Measurements from ENCODE around the gene ZMPSTE24. TPM values are rescaled to one million over a fixed set of nuclear protein-coding genes. Genes with fewer than 3 reads are reported as not detected.
A peak's percentile ranks its signal among the peaks of the same experiment; 100 is the strongest.

ZMPSTE24 gene
- total and polyA plus RNA-seq, 8 donors, result 6.9 to 29.8 (median 12.4) TPM

DNA sequence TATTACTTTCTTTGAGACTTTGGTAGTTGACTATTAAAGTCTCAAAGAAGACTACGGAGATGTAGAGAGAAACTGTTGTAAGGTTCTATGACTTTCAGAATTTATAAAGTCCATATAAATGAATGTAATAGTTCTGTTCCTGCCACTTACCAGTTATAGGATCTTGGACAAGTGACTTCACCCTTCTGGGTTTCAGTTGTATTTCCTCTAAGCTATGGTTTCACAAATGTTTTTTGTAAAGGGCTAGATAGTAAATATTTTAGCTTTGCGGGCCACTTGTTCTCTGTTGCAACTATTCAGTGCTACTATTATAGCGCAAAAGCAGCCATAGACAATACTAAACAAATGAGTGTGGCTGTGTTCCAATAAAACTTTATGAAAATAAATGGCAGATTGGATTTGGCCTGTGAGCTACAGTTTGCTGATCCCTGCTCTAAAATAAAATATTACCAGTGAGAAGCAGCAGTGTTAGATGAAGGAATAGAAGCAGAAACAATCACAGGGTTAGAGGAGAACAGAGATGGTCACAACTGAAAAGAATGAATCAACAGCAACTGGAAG is 14.7 kb downstream of the ZMPSTE24 start:
- Histone ChIP-seq H3K27me3 (no peaks in the 10 kb centered on the region), H3K27ac (peak overlapping the region in 1 of 4 donors; percentile 53), H3K9me3 (no peaks in the 10 kb centered on the region), H3K4me1 (peaks cover 7 to 19% (median 14%) of the 10 kb centered on the region in 3 donors), H3K4me3 (no peak overlapping the region), H3K36me3 (peaks cover 0 to 19% (median 6%) of the 10 kb centered on the region in 3 donors)
- 93 to 98% methylated on average over 3 of the region's 3 CpGs for WGBS, 2 donors
- FAIRE-seq (no peak), DNase-seq (no peak), ATAC-seq (no peak)
- TF ChIP-seq, protein P1, sequence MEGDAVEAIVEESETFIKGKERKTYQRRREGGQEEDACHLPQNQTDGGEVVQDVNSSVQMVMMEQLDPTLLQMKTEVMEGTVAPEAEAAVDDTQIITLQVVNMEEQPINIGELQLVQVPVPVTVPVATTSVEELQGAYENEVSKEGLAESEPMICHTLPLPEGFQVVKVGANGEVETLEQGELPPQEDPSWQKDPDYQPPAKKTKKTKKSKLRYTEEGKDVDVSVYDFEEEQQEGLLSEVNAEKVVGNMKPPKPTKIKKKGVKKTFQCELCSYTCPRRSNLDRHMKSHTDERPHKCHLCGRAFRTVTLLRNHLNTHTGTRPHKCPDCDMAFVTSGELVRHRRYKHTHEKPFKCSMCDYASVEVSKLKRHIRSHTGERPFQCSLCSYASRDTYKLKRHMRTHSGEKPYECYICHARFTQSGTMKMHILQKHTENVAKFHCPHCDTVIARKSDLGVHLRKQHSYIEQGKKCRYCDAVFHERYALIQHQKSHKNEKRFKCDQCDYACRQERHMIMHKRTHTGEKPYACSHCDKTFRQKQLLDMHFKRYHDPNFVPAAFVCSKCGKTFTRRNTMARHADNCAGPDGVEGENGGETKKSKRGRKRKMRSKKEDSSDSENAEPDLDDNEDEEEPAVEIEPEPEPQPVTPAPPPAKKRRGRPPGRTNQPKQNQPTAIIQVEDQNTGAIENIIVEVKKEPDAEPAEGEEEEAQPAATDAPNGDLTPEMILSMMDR (IDR thresholded peaks at IDR 0.05), result no peak
- intact Hi-C loops (cut with DNase I), result no loop called here

DNA sequence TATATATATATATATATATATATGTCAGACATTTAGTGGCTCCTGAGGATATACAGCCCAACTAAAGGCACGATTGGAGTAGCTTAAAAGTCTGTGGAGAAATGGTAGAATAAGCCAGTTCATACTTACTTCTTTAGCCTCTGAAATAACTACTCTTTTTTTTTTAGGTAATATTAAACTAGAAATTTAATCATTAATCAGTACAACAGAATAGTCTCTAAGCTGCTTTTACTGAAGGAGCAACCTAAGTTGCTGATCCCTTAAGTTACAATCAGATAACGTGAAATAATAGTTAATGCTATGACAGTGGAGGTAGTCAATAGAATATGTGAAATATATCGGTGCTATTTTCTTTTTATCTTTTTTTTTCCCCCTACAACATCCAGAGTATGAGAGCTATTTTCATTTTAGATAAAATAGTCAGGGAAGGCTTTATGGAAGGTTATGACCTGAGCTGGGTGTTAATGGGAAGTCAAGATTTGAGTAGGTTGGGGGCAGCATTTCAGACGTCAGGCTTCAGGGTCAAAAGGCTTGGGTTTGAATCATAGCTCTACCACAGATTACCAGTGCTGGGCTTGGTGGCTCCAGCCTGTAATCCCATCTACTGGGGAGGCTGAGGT is 15.6 kb downstream of the ZMPSTE24 start:
- intact Hi-C loops (cut with DNase I), result no loop called here
- 28 to 31% methylated on average over 4 of the region's 4 CpGs for WGBS, 2 donors
- ATAC-seq (peak in 3 of 4 donors; percentile 22 to 87 (median 51)), FAIRE-seq (no peak), DNase-seq (no peak)
- no peaks in the 10 kb centered on the region for H3K9me3 ChIP-seq
- TF ChIP-seq, protein P1 (IDR thresholded peaks at IDR 0.05), result no peak
- H3K4me3 ChIP-seq, result no peak overlapping the region
- H3K27me3 ChIP-seq, result no peaks in the 10 kb centered on the region
- H3K27ac ChIP-seq, result peak overlapping the region in 2 of 4 donors; percentile 22 to 53
- peaks cover 7 to 11% (median 7%) of the 10 kb centered on the region in 3 donors for H3K4me1 ChIP-seq
- H3K36me3 ChIP-seq, result peaks cover 0 to 19% (median 6%) of the 10 kb centered on the region in 3 donors

DNA sequence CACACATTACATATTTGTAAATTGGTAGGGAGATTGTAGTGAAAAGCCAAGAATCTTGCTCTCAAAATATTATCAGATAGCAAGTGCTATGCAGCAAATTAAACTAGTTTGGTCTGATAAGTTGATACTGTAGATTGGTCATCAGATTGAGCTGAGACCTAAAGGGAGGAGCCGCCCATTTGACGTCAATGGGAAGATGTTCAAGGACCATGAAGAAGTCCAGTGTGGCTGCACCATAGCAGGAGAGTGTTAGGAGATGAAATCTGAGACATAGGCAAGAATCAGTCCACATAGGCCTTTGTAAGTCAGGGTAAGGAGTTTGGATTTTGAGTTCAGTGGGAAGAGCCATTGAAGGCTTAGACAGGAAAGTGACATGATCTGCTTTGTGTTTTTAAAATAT is 16.3 kb downstream of the ZMPSTE24 start:
- peaks cover 7 to 11% (median 7%) of the 10 kb centered on the region in 3 donors for H3K4me1 ChIP-seq
- peak overlapping the region in 2 of 4 donors; percentile 22 to 53 for H3K27ac ChIP-seq
- ATAC-seq (no peak), FAIRE-seq (no peak), DNase-seq (no peak)
- H3K9me3 ChIP-seq, result no peaks in the 10 kb centered on the region
- no peaks in the 10 kb centered on the region for H3K27me3 ChIP-seq
- no peak overlapping the region for H3K4me3 ChIP-seq
- 92 to 97% methylated on average over 2 of the region's 2 CpGs for WGBS, 2 donors
- intact Hi-C loops (cut with DNase I), result no loop called here
- H3K36me3 ChIP-seq, result peaks cover 0 to 19% (median 2%) of the 10 kb centered on the region in 3 donors
- TF ChIP-seq, protein P1 (IDR thresholded peaks at IDR 0.05), result no peak

DNA sequence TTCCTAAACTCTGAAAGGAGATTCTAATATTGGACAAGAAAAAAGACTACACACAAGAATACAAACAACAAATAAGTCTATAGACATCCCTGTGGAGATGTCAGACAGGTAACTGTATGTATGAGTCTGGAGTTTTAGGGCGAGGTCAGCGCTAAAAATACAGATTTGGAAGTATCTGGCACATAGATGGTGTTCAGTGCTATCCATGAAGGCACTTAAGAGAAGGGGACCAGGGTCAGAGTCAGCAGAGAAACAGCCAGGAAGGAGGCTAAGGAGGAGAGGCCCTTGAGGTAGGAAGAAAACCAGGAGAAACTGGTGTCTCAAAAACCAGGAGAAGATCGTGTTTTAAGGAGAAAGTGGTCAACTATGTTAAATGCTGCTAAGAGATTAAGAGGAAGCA is 18.1 kb downstream of the ZMPSTE24 start:
- no peaks in the 10 kb centered on the region for H3K9me3 ChIP-seq
- peaks cover 7 to 11% (median 7%) of the 10 kb centered on the region in 3 donors for H3K4me1 ChIP-seq
- H3K4me3 ChIP-seq, result no peak overlapping the region
- TF ChIP-seq, protein P1 (IDR thresholded peaks at IDR 0.05), result no peak
- DNase-seq, result no peak
- peaks cover 0 to 9% (median 0%) of the 10 kb centered on the region in 3 donors for H3K36me3 ChIP-seq
- H3K27ac ChIP-seq, result no peak overlapping the region
- 94 to 95% methylated on average over 3 of the region's 3 CpGs for WGBS, 2 donors
- intact Hi-C loops (cut with DNase I), result no loop called here
- no peak for FAIRE-seq
- H3K27me3 ChIP-seq, result no peaks in the 10 kb centered on the region
- ATAC-seq, result no peak

DNA sequence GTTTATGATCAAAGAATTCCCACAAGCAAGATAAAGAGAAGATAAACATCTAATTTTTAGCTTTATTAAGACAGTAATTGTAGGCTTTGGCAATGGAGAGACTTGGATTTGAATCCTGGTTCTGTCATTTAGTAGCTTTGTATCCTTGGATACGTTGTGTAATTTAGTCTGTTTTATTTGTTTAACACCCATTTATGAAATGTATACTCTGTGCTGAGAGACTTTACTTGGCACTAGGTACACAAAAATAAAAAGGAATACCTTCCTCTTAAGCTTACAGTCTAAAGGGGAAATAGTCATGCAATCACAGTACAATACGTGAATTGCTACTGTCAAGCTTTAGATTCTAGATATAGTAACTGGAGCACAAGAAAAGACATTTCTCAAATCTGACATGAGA is 23.8 kb downstream of the ZMPSTE24 start:
- Histone ChIP-seq H3K4me1 (no peaks in the 10 kb centered on the region), H3K27me3 (no peaks in the 10 kb centered on the region), H3K27ac (no peak overlapping the region), H3K9me3 (no peaks in the 10 kb centered on the region), H3K36me3 (peaks cover 0 to 16% (median 0%) of the 10 kb centered on the region in 3 donors), H3K4me3 (no peak overlapping the region)
- intact Hi-C loops (cut with DNase I), result no loop called here
- peak in 1 of 4 donors; percentile 14 for ATAC-seq
- no peak for DNase-seq
- TF ChIP-seq, protein P1 (IDR thresholded peaks at IDR 0.05), result no peak
- WGBS, 2 donors, result 53 to 58% methylated on average over 2 of the region's 2 CpGs
- FAIRE-seq, result no peak
